Glomerular visceral epithelial cell (primary cell): ENCODE measurements around the gene SPSB1.

Experiments used
- DNase-seq: peaks from one replicate; pipeline ENCODE4 v3.0.0-alpha.2; 2016; ENCODE audit errors: extremely low spot score

SPSB1 gene

DNA sequence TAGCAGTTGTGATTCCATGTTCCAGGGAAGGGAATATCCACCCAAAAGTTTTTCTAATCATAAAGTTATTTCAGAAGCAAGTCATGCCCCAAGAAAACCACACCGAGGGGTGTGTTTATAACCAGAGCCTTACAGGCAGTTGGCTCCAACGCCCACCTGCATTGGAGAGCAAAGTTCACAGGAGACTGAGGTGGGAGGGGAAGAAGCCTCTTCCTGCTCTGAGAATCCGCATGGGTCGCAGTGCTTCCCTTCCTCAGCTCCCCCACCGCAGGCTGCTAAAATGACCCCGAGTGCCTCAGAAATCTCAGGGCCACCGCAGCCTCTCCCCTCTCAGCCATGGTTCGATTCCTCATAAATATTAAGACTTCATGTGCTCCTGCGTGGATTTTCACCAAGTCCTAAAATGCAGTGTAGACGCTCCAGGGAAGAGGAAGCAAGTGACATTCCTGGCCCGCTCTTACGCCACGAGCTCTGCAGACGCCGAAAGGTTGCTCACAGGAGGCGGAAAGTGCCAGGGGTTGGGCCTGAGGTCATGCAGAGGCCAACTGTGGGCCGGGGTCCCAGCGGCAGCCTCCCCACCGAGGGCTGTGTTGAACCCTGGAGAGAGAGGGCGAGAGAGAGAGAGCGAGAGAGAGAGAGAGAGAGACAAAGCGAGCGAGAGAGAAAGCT is 13.4 kb upstream of the SPSB1 start:
- no peak for DNase-seq

GRCh38 chr1:9280015-9280860 is 12.5 kb upstream of the SPSB1 start:
- peak; percentile 85 for DNase-seq

DNA sequence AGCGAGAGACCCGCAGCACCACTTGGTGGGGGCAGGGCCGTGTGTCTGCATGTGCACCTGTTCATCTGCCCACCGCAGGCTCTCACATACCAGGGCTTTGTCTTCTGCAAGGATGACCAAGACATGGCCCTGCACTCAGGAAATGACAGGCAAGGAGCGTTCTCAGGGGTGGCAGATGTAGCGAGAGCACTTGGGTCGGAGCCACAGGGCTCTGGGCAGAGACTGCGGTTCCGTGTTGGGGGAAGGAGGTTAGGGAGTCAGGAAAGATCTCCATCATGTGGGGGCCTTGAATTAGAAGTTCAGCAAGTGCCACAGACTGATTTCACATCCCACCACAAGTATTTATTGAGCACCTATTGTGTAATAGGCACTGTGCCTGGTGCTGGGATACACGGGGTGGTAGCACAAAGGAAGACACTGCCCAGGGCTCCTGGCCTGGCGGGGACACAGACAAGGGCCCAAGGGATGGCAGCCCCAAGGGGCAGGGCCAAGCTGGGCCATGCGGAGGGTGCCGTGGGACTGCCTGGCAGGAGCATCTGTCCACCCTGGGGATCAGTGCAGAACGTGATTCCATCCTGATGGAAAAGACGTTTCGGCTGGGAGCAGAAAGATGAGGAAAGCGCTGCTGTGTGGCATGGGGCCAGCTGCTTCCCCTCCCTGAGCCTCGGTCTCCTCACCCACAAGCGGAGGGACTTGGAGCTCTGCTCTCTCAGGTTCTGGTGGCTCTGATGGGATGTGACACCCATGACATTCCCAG is 11.4 kb upstream of the SPSB1 start:
- no peak for DNase-seq

DNA sequence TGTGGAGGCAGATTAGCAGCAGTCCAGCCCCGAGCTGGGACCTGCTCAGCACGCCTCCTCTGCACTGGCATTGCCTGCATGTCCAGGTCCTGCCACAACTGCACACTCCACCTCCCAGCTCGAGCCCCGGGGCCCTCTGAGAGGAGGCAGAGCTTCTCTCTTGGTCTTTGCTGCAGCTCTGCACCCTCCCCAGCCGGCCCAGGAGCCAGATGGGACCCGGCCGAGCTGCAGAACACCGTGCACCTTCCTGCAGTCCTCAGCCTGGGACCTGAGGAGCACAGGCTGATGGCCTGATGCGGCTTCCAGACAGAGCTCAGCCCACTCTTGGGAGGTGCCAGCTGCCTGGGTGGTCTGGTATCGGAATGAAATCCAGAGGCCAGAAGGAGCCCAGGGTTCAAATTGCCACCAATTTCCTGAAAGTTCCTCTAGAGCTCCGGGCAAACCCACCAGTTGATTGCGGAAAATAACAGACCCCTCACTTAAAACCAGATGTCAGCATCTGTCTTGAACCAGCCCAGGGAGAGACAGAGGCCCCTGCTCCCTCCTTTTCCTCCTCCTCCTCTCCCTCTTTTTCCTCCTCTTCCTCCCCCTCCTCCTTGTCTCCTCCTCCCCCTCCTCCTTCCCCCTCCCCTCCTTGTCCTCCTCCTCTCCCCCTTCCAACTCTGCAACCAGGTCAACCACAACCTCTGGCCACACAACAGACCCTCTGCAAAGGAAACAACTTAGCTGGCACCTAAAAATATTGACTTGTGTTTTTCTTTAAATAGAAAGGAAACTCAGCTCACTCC is 10.6 kb upstream of the SPSB1 start:
- no peak for DNase-seq

GRCh38 chr1:9282696-9282955 is 10.1 kb upstream of the SPSB1 start:
- DNase-seq = no peak

- no peak for DNase-seq
Measured at GRCh38 chr1:9284061-9284460, 8.6 kb upstream of the SPSB1 start.

GRCh38 chr1:9286556-9286955 is 6.1 kb upstream of the SPSB1 start:
- no peak for DNase-seq

- peak; percentile 64 for DNase-seq
Measured at GRCh38 chr1:9289090-9289534, 3.6 kb upstream of the SPSB1 start.

GRCh38 chr1:9289711-9290485 is 2.8 kb upstream of the SPSB1 start:
- peak; percentile 65 for DNase-seq

DNA sequence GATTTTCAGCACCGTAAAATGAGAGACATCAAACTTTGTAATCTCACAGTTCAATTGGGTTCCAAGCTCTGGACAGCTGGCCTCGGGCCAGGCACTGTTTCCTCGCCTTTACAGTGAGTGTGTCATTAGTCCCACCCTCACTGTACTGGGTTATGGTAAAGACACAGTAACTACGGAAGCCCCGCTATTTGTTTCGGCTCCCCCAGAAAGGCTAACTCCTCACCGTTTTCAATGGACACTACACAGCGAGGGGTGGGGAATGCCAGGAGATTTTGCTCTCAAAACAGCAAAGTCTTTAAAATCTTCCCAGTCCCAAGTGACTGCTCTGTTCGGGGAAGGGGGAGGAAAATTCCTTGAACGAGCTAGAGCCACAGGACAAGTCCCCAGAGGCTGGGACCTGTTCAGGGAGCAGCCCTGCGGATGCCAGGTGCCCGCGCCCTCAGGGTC is 757 bp upstream of the SPSB1 start:
- no peak for DNase-seq

DNA sequence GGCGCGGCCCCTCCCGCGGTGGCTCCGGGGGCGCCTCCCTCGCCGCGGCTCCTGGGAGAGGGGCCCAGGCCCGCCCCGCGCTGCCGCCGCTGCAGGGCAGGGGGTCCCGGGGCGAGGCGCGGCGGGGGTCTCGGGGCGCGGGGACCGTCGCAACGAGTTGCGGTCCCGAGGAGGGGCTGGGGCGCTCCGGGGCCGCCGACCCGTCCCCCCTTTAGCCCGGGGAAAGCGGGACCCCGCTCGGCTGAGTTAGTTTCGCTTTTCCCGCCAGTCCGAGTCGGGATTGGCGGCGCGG is 493 bp downstream of the SPSB1 start:
- DNase-seq = no peak

DNA sequence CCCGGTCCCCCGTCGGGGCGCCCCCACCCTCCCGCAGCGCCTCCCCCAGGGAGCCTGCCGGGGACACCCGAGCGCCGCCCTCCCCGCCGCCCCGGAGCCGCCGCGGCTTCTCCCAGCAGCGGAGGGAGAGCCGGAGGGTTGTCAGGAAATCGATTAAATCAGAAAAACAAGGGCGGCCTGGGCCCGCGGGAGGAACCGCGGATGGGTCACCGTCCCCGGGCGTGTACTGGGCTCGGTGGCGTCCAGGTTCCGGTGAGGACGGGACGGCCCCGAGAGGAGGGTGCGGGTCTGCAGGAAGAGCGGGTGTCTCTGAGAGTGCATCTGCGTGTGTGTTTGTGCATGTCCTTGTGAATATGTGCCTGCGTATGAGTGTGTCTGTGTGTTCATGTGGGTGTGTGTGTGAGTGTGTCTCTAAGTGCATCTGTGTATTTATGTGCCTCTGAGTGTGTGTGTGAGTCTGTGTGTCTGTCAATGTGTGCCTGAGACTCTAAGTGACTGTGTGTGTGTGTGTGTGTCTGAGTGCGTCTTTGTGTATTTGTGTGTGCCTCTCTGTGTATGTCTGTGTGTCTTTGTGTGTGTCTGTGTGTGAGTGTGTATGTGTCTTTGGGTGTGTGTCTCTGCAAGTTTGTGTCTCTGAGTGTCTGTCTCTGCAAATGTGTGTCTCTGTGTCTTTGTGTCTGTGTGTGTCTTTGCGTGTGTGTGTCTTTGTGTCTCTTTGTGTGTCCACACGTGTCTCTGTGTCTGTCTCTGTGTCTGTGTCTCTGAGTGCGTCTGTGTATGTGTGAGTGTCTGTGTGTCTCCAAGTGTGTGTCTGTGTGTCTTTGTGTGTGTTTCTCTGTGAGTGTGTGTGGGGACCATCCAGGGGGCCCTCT is 1.1 kb downstream of the SPSB1 start:
- no peak for DNase-seq

- peak; percentile 81 for DNase-seq
Measured at GRCh38 chr1:9294405-9294773, 1.7 kb downstream of the SPSB1 start.

- peak; percentile 85 for DNase-seq
Measured at GRCh38 chr1:9294910-9295636, 2.4 kb downstream of the SPSB1 start.

DNA sequence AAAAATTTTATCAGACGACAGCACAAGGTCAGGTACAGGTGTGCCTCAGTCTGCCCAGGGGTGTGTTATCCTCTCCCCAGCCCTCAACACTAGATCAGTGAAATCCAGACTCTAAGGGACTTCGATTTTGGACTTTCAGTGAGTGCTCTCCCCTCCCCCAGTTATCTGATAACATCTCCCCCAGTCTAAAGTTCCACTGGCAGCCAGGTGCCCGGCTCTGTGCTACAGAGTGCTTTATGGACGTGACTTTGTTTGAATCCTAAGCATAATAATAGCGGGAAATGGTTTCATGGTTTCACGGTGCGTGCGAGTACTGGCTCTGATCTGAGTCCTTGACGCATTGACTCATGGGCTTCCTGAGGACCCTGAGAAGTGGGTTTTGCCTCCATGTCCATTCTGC is 3.2 kb downstream of the SPSB1 start:
- no peak for DNase-seq

- DNase-seq = no peak
Measured at GRCh38 chr1:9296850-9297249, 4.2 kb downstream of the SPSB1 start.

DNA sequence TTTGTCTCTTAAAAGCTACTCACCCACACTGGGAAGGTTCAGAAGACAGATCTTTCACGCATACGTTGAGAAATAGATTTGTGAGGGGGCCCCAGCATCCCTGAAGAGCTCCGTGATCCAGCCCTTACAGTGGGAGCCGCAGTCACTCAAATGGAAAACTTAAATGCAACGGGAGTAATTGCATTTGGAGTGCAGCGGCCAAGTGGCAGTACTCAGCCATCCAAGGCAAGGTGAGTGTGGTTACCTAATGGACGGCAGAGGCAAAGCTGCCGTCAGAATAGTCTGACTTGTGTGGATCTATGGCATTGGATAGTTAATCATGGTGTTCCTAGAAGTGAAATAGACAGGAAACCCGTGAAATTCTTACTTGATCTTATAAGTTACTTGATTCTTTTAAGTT is 5.1 kb downstream of the SPSB1 start:
- no peak for DNase-seq

- DNase-seq = no peak
Measured at GRCh38 chr1:9298282-9298681, 5.6 kb downstream of the SPSB1 start.
